ENCODE data around the gene AKAP8. TPM values are rescaled to one million over a fixed set of nuclear protein-coding genes. Genes with fewer than 3 reads are reported as not detected.

Gene AKAP8
- total and polyA plus RNA-seq, 9 of the 15 experiments (the other 6 are each of a cell fraction or from before 2014, with no cell fraction given), result 3.4 to 56.5 (median 15.0) TPM

- TF ChIP-seq TEAD4 (IDR thresholded peaks at IDR 0.05; ENCODE audit: low read length), result no peak
- no peak for TF ChIP-seq TEAD4 (CRISPR knock-in tag; IDR thresholded peaks at IDR 0.05; ENCODE audit: borderline replicate concordance)
- no peak for TF ChIP-seq ZHX1 (conservative IDR thresholded peaks at IDR 0.05; ENCODE audit: low read length)
- no peak for TF ChIP-seq ZNF124 (CRISPR knock-in tag; IDR thresholded peaks at IDR 0.05)
- peak; percentile 10 for TF ChIP-seq RBM39 (optimal IDR thresholded peaks at IDR 0.05; ENCODE audit: low read depth, low read length)
- peak; percentile 71; the same call in 1 of the 2 replicates for TF ChIP-seq ZNF511 (CRISPR knock-in tag; IDR thresholded peaks at IDR 0.05)
- peak in 1 of 2 experiments; percentile 18; a peak in 2 of 4 replicates for TF ChIP-seq TEAD1 (CRISPR knock-in tag; IDR thresholded peaks at IDR 0.05)
- TF ChIP-seq E4F1 (CRISPR knock-in tag; IDR thresholded peaks at IDR 0.05; ENCODE audit: borderline replicate concordance), result no peak
- TF ChIP-seq NUFIP1 (IDR thresholded peaks at IDR 0.05; ENCODE audit: partially characterized antibody), result no peak
- no peak for TF ChIP-seq HMGN3 (IDR thresholded peaks at IDR 0.05; ENCODE audit: borderline replicate concordance, extremely low read depth, insufficient read length, low read depth, low read length)
- TF ChIP-seq RBM17 (IDR thresholded peaks at IDR 0.05; ENCODE audit: borderline replicate concordance, low read depth, low read length), result no peak
- 0 out of 2 replicates have a peak, but pooled peaks have one; percentile 49 for TF ChIP-seq TOE1 (IDR thresholded peaks at IDR 0.05; ENCODE audit: borderline replicate concordance)
- no peak for TF ChIP-seq TOE1 (CRISPR knock-in tag; IDR thresholded peaks at IDR 0.05; ENCODE audit: borderline replicate concordance, low read depth)
- TF ChIP-seq ZNF232 (CRISPR knock-in tag; IDR thresholded peaks at IDR 0.05), result no peak
- no peak for TF ChIP-seq MAZ (CRISPR knock-in tag; conservative IDR thresholded peaks at IDR 0.05 in 1 of 2, IDR thresholded peaks at IDR 0.05 in 1 of 2)
- TF ChIP-seq CREM (IDR thresholded peaks at IDR 0.05; ENCODE audit: low read depth), result no peak
- no peak for TF ChIP-seq DLX4 (CRISPR knock-in tag; IDR thresholded peaks at IDR 0.05)
- no peak for TF ChIP-seq RNF2 (IDR thresholded peaks at IDR 0.05)
- TF ChIP-seq ZNF584 (CRISPR knock-in tag; IDR thresholded peaks at IDR 0.05; ENCODE audit: low read depth), result no peak
- no peak for TF ChIP-seq ARNT (IDR thresholded peaks at IDR 0.05)
- TF ChIP-seq MCM7 (IDR thresholded peaks at IDR 0.05), result no peak
- TF ChIP-seq ZNF133 (CRISPR knock-in tag; IDR thresholded peaks at IDR 0.05), result no peak
- no peak for TF ChIP-seq HIVEP1 (CRISPR knock-in tag; IDR thresholded peaks at IDR 0.05)
- TF ChIP-seq ZNF780A (CRISPR knock-in tag; IDR thresholded peaks at IDR 0.05), result no peak
- TF ChIP-seq ZNF507 (tag; conservative IDR thresholded peaks at IDR 0.05), result no peak
These were observed 979 bp downstream of the AKAP8 start (continued) for GRCh38 chr19:15378534-15379082.
